Fibroblast of mammary gland (primary cell): ENCODE measurements around the gene MACROH2A1.

Experiments used
- DNase-seq: peaks from one replicate; pipeline ENCODE4 v3.0.0-alpha.2; 2010; ENCODE audit warnings: low read depth
- H3K4me3 ChIP-seq: 2 replicates; pipeline ENCODE4 v1.5.1; 2011; ENCODE audit warnings: low read depth, mild to moderate bottlenecking, low read length, moderate library complexity; ENCODE audit not compliant: control insufficient read depth
- TF ChIP-seq, protein P1 (sequence below): conservative IDR thresholded peaks from 2 replicates; pipeline ENCODE4 v1.5.1; 2011; ENCODE audit warnings: low read depth, low read length, inconsistent platforms; ENCODE audit not compliant: control insufficient read depth, insufficient read depth

Gene MACROH2A1

DNA sequence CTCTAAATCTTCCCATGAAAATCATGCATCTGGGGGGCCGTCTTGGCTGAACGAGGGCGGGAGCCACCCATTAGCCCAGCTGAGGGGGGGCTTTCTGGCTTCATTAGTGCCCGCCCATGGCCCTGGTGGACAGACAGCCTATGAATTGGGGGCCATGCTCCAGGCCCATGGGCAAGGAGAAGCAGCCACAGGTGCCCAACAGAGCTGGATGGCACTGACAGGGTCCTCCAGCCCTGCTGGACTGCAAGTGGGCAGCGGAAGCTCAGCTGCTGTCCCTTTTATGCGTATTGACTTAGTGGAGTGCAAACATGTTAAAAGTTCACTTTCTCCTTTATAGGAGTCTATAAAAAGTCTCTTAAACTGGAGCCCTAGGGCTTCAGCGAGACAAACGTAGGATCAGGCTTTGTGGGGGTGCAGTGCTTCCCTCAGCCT lies 75.3 kb downstream of the MACROH2A1 start:
- TF ChIP-seq, protein P1, sequence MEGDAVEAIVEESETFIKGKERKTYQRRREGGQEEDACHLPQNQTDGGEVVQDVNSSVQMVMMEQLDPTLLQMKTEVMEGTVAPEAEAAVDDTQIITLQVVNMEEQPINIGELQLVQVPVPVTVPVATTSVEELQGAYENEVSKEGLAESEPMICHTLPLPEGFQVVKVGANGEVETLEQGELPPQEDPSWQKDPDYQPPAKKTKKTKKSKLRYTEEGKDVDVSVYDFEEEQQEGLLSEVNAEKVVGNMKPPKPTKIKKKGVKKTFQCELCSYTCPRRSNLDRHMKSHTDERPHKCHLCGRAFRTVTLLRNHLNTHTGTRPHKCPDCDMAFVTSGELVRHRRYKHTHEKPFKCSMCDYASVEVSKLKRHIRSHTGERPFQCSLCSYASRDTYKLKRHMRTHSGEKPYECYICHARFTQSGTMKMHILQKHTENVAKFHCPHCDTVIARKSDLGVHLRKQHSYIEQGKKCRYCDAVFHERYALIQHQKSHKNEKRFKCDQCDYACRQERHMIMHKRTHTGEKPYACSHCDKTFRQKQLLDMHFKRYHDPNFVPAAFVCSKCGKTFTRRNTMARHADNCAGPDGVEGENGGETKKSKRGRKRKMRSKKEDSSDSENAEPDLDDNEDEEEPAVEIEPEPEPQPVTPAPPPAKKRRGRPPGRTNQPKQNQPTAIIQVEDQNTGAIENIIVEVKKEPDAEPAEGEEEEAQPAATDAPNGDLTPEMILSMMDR, result no peak
- no peak for DNase-seq
- no peak overlapping the region for H3K4me3 ChIP-seq

DNA sequence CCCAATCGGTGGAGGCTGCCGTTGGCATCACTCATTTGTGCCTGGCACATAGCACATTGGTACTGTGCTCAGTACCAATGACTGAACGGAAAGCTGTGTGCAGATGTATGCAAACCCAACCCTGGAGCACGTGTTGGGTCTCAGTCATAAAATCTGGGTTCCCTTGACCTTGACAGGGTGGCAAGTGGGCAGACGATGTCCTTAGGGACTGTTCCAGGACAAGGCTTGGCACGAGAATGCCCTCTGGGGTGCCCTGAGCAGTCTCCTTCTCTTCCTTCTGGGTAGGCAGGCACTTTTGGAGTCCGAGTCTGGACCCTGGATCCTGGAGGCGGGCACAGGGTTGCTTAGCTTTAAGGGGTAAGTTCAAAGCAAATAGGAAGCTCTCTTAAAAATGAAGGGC lies 75.8 kb downstream of the MACROH2A1 start:
- no peak overlapping the region for H3K4me3 ChIP-seq
- TF ChIP-seq, protein P1, result no peak
- DNase-seq, result no peak

DNA sequence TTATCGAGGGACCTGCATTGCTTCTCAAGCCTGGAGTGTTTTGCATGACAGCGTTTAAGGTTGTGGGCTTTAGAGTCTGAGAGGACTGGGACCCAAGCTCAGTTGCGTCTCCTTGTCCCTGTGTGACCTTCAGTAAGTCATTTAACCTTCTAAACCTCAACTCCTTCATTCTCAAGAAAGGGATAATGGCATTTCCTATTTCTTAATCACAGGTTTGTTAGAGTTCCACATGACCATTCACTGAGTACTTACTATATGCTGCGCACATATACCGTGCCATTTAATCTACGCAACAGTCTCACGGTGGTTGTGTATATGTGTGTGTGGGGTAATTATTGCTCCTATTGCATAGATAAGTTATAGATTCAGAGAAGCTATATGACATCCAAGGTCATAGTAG lies 76.3 kb downstream of the MACROH2A1 start:
- no peak overlapping the region for H3K4me3 ChIP-seq
- TF ChIP-seq, protein P1, result no peak
- DNase-seq, result no peak

DNA sequence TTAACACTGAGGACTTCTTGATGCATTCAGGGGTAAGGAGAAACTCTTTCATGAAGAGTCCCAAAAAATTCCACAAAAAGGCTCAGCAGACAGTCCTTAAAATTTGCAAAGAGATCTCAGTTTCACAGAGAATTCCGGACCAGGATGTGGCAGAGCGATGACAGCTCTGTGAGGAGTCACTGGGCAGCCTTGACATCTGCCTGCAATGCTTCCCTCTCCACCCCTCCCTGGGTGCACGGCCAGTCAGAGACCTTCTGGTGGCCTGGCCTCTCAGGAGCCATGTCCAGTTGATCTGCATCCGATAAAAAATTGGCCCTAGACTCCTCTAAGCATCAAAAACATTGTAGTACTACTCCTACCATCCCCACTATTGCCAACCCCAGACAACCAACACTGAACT lies 76.8 kb downstream of the MACROH2A1 start:
- H3K4me3 ChIP-seq, result no peak overlapping the region
- TF ChIP-seq, protein P1, result no peak

DNA sequence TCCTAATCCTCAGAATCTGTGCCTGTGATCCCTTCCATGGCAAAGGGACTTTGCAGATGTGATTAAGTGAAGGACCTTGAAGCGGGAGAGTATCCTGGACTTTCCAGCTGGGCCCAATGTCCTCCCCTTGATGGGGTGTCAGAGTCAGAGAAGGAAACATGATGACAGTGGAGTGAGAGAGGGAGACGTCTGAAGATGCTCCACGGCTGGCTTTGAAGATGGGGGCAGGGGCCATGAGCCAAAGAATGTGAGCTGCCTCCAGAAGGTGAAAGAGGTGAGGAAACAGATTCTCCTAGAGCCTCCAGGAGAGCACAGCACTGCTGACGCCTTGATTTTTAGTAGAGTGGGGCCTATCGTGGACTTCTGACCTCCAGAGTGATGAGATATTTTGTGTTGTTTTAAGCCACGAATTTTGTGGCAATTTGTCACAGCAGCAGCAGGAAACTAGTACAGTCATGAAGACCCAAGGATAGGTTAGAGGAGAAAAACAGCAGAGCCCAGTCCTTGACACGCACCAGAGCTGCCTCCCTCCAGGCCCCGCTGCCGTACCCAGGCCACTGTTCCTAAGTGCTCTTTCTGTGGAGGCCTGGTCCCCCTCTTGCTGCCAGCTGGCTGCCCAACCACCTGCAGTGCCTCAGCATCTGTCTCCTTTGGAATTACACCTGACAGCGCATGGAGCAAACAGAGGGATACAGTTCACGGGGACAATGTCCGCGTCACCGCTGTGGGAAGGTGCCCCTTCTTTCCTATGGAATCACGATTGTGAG lies 78.1 kb downstream of the MACROH2A1 start:
- TF ChIP-seq, protein P1, result no peak
- H3K4me3 ChIP-seq, result no peak overlapping the region

More for the DNA sequence above, 76.8 kb downstream of the MACROH2A1 start:
- DNase-seq, result no peak

DNA sequence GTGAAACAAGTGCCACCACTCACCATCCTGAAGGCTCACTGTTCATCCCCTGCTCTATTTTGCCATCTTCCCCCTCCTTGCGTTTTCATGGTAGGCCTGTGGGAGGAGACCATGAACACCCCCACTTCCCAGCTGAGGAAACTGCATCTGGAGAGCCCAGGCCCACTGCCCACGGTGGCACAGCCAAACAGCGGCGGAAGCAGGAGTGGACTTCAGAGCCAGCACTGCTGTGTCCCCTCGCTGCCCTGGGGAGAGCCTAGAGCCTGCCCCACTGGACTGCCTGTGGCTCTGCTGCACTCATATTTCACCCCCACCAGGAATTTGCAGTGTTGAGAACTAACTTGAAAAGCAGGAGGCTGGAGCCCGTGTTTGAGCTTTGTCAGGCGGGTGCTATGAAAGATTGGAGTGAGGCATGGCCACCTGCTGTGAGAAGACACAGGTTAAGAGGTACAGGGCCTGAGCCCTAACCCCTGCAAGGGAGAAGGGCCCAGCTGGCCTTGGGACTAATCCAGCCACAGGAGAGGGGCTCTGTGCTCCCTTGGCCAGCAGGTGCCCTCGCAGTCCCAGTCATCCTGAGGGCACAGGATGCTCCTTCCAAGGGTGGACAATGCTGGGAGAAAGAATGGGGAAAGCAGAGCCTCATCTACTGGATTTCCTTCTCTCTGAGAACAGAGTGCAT lies 79.0 kb downstream of the MACROH2A1 start:
- DNase-seq, result no peak
- no peak overlapping the region for H3K4me3 ChIP-seq
- TF ChIP-seq, protein P1, result peak; percentile 6

More for the DNA sequence above, 78.1 kb downstream of the MACROH2A1 start:
- DNase-seq, result no peak
